Measurements from ENCODE around the gene CYLC1.

CYLC1 gene

DNA sequence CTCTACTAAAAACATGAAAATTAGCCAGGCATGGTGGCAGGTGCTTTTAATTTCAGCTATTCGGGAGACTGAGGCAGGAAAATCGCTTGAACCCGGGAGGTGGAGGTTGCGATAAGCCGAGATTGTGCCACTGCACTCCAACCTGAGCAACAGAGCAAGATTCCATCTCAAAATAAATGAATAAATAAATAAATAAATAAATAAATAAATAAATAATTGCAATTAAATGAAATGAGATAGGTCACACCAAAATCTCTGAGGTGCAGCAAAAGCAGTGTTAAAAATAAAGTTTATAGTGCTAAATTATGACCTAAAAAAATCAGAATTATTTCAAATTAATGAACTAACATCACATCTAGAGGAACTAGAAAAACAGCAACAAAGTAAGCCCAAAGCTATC, 13.6 kb upstream of the CYLC1 start:
- TF ChIP-seq CTCF (IDR thresholded peaks at IDR 0.05; ENCODE audit: low read depth, low read length, poor library complexity, severe bottlenecking), result no peak
- no peak for TF ChIP-seq EZH2phosphoT487 (IDR thresholded peaks at IDR 0.05; ENCODE audit: borderline replicate concordance, low read length)
- H3K79me2 ChIP-seq (ENCODE audit: control insufficient read depth, low read length), result no peaks in the 10 kb centered on the region
- no peaks in the 10 kb centered on the region for H3K9me3 ChIP-seq (ENCODE audit: control insufficient read depth, insufficient read depth, low read length)
- H3F3A ChIP-seq (ENCODE audit: control insufficient read depth, insufficient read depth), result no peaks in the 10 kb centered on the region
- no peaks in the 10 kb centered on the region for H3K27me3 ChIP-seq (ENCODE audit: control insufficient read depth, low read length)
- no peak overlapping the region for H3K4me2 ChIP-seq (ENCODE audit: low read length)
- H3K4me1 ChIP-seq (ENCODE audit: control insufficient read depth, low read length), result peaks cover 11% of the 10 kb centered on the region
- no peaks in the 10 kb centered on the region for H3K9me2 ChIP-seq (replicated peaks; ENCODE audit: control insufficient read depth, low read length)
- H3K36me3 ChIP-seq (ENCODE audit: control insufficient read depth, low read length), result no peaks in the 10 kb centered on the region
- no peak overlapping the region for H3K27ac ChIP-seq (ENCODE audit: low read depth, low read length)
- H4K20me1 ChIP-seq (ENCODE audit: control insufficient read depth, insufficient read depth, low read depth, low read length), result no peaks in the 10 kb centered on the region
- no peak overlapping the region for H3K4me3 ChIP-seq (ENCODE audit: low read length)

GRCh38 chrX:83888585-83888984, 27.6 kb downstream of the CYLC1 start:
- Histone ChIP-seq H3K27me3 (ENCODE audit: control insufficient read depth, low read length) (no peaks in the 10 kb centered on the region), H3K27ac (ENCODE audit: low read depth, low read length) (no peak overlapping the region), H3K4me2 (ENCODE audit: low read length) (no peak overlapping the region), H3F3A (ENCODE audit: control insufficient read depth, insufficient read depth) (no peaks in the 10 kb centered on the region), H4K20me1 (ENCODE audit: control insufficient read depth, insufficient read depth, low read depth, low read length) (no peaks in the 10 kb centered on the region), H3K9me3 (ENCODE audit: control insufficient read depth, insufficient read depth, low read length) (no peaks in the 10 kb centered on the region), H3K9me2 (replicated peaks; ENCODE audit: control insufficient read depth, low read length) (no peaks in the 10 kb centered on the region), H3K36me3 (ENCODE audit: control insufficient read depth, low read length) (no peaks in the 10 kb centered on the region), H3K4me3 (ENCODE audit: low read length) (no peak overlapping the region), H3K4me1 (ENCODE audit: control insufficient read depth, low read length) (no peaks in the 10 kb centered on the region), H3K79me2 (ENCODE audit: control insufficient read depth, low read length) (no peaks in the 10 kb centered on the region)
- no peak for TF ChIP-seq EZH2phosphoT487 (IDR thresholded peaks at IDR 0.05; ENCODE audit: borderline replicate concordance, low read length)
- TF ChIP-seq CTCF (IDR thresholded peaks at IDR 0.05; ENCODE audit: low read depth, low read length, poor library complexity, severe bottlenecking), result no peak

- H3K9me3 ChIP-seq (ENCODE audit: control insufficient read depth, insufficient read depth, low read length), result no peaks in the 10 kb centered on the region
- no peak overlapping the region for H3K4me2 ChIP-seq (ENCODE audit: low read length)
- H3K9me2 ChIP-seq (replicated peaks; ENCODE audit: control insufficient read depth, low read length), result no peaks in the 10 kb centered on the region
- H3K36me3 ChIP-seq (ENCODE audit: control insufficient read depth, low read length), result no peaks in the 10 kb centered on the region
- H3K27ac ChIP-seq (ENCODE audit: low read depth, low read length), result no peak overlapping the region
- TF ChIP-seq EZH2phosphoT487 (IDR thresholded peaks at IDR 0.05; ENCODE audit: borderline replicate concordance, low read length), result no peak
- TF ChIP-seq CTCF (IDR thresholded peaks at IDR 0.05; ENCODE audit: low read depth, low read length, poor library complexity, severe bottlenecking), result no peak
- H3K4me1 ChIP-seq (ENCODE audit: control insufficient read depth, low read length), result no peaks in the 10 kb centered on the region
- H3K27me3 ChIP-seq (ENCODE audit: control insufficient read depth, low read length), result no peaks in the 10 kb centered on the region
- no peaks in the 10 kb centered on the region for H3K79me2 ChIP-seq (ENCODE audit: control insufficient read depth, low read length)
- H3K4me3 ChIP-seq (ENCODE audit: low read length), result no peak overlapping the region
- no peaks in the 10 kb centered on the region for H3F3A ChIP-seq (ENCODE audit: control insufficient read depth, insufficient read depth)
- no peaks in the 10 kb centered on the region for H4K20me1 ChIP-seq (ENCODE audit: control insufficient read depth, insufficient read depth, low read depth, low read length)
These were observed 31.5 kb downstream of the CYLC1 start for GRCh38 chrX:83892433-83892832.

- Histone ChIP-seq H3K27me3 (ENCODE audit: control insufficient read depth, low read length) (no peaks in the 10 kb centered on the region), H3K36me3 (ENCODE audit: control insufficient read depth, low read length) (no peaks in the 10 kb centered on the region), H3F3A (ENCODE audit: control insufficient read depth, insufficient read depth) (no peaks in the 10 kb centered on the region), H4K20me1 (ENCODE audit: control insufficient read depth, insufficient read depth, low read depth, low read length) (no peaks in the 10 kb centered on the region), H3K79me2 (ENCODE audit: control insufficient read depth, low read length) (no peaks in the 10 kb centered on the region), H3K9me2 (replicated peaks; ENCODE audit: control insufficient read depth, low read length) (no peaks in the 10 kb centered on the region), H3K4me1 (ENCODE audit: control insufficient read depth, low read length) (no peaks in the 10 kb centered on the region), H3K27ac (ENCODE audit: low read depth, low read length) (no peak overlapping the region), H3K4me3 (ENCODE audit: low read length) (no peak overlapping the region), H3K4me2 (ENCODE audit: low read length) (no peak overlapping the region), H3K9me3 (ENCODE audit: control insufficient read depth, insufficient read depth, low read length) (no peaks in the 10 kb centered on the region)
- no peak for TF ChIP-seq EZH2phosphoT487 (IDR thresholded peaks at IDR 0.05; ENCODE audit: borderline replicate concordance, low read length)
- no peak for TF ChIP-seq CTCF (IDR thresholded peaks at IDR 0.05; ENCODE audit: low read depth, low read length, poor library complexity, severe bottlenecking)
These were observed 46.0 kb downstream of the CYLC1 start for GRCh38 chrX:83906921-83907320.
